CD4-positive, alpha-beta memory T cell (primary cell): ENCODE data around the gene MYH7. TPM values are rescaled to one million over a fixed set of nuclear protein-coding genes. Genes with fewer than 3 reads are reported as not detected.

Source experiments
- CTCF ChIA-PET: fragments of 350-600 bp; sonication (Branson Sonifier 250); formaldehyde crosslinking; loops from one replicate; lab custom pipeline; 2021; ENCODE audit warnings: inconsistent platforms; ENCODE audit not compliant: partially characterized antibody; lab: Charles Lee
- POLR2A ChIA-PET: fragments of 350-600 bp; sonication (Branson Sonifier 250); formaldehyde crosslinking; loops from one replicate; lab custom pipeline; 2021; ENCODE audit not compliant: partially characterized antibody; lab: Charles Lee
- DNase-seq, 5 donors: peaks; one replicate each; pipeline versions ENCODE4 v3.0.0 to v3.0.0-alpha.2; 2020 to 2022; ENCODE audit warnings: mixed read lengths in 1 of 5
- H3K27ac ChIP-seq: one replicate; pipeline ENCODE4 v1.7.0; 2013; ENCODE audit warnings: low read depth, low read length
- H3K27me3 ChIP-seq: 2 replicates; pipeline ENCODE4 v1.7.0; 2013; ENCODE audit warnings: mild to moderate bottlenecking, low read length, moderate library complexity; ENCODE audit not compliant: insufficient read depth
- H3K36me3 ChIP-seq: 2 replicates; pipeline ENCODE4 v1.7.0; 2013; ENCODE audit warnings: mild to moderate bottlenecking, low read length, moderate library complexity; ENCODE audit not compliant: insufficient read depth
- H3K4me1 ChIP-seq: 2 replicates; pipeline ENCODE4 v1.7.0; 2013; ENCODE audit warnings: mild to moderate bottlenecking, low read length, moderate library complexity; ENCODE audit not compliant: insufficient read depth
- H3K4me3 ChIP-seq, 2 donors: one replicate each; pipeline ENCODE4 v1.7.0; 2013; ENCODE audit warnings: low read length in 2 of 2, mild to moderate bottlenecking in 1 of 2
- H3K9me3 ChIP-seq, 2 donors: one replicate each; pipeline ENCODE4 v1.7.0; 2013; ENCODE audit warnings: low read length in 2 of 2, control low read depth in 1 of 2; ENCODE audit not compliant: control insufficient read depth in 1 of 2
- H3K27ac Mint-ChIP-seq, 7 donors: one replicate each; pipeline ENCODE4 v1.8.0; 2020 to 2021; ENCODE audit warnings: mixed read lengths in 7 of 7, mild to moderate bottlenecking in 6 of 7, inconsistent platforms in 3 of 7, moderate library complexity in 3 of 7
- H3K27me3 Mint-ChIP-seq, 2 donors: one replicate each; pipeline ENCODE4 v1.8.0; 2020 to 2021; ENCODE audit warnings: mixed read lengths in 2 of 2
- H3K36me3 Mint-ChIP-seq, 2 donors: one replicate each; pipeline ENCODE4 v1.8.0; 2020 to 2021; ENCODE audit warnings: mixed read lengths in 2 of 2, inconsistent platforms in 1 of 2, mild to moderate bottlenecking in 1 of 2
- H3K4me1 Mint-ChIP-seq, 4 donors: one replicate each; pipeline ENCODE4 v1.8.0; 2020 to 2021; ENCODE audit warnings: mixed read lengths in 4 of 4, mild to moderate bottlenecking in 1 of 4
- H3K4me3 Mint-ChIP-seq, 8 donors: one replicate each; pipeline ENCODE4 v1.8.0; 2020 to 2021; ENCODE audit warnings: mixed read lengths in 8 of 8, mild to moderate bottlenecking in 7 of 8, moderate library complexity in 6 of 8, inconsistent platforms in 3 of 8
- H3K9me3 Mint-ChIP-seq, 8 donors: one replicate each; pipeline ENCODE4 v1.8.0; 2020 to 2021; ENCODE audit warnings: mixed read lengths in 8 of 8, mild to moderate bottlenecking in 5 of 8, inconsistent platforms in 3 of 8, moderate library complexity in 1 of 8
- intact Hi-C: fragments of 100-400 bp; cut with micrococcal nuclease; formaldehyde crosslinking; loops from one replicate; pipeline ENCODE4 v1.15.1; 2023
- polyA plus RNA-seq, 2 donors: library from polyadenylated mRNA; unstranded; fragments of 300-500 nt; fragmentation: Illumina TruSeq; gene quantifications; one replicate each; pipeline ENCODE4 v1.2.3, GENCODE V29; 2021
- total RNA-seq, 2 experiments: library from RNA; stranded (reverse); gene quantifications; one replicate each; pipeline ENCODE4 v1.2.3, GENCODE V29; 2021

Gene MYH7
- total and polyA plus RNA-seq, 4 experiments from 2014 or later: not detected

DNA sequence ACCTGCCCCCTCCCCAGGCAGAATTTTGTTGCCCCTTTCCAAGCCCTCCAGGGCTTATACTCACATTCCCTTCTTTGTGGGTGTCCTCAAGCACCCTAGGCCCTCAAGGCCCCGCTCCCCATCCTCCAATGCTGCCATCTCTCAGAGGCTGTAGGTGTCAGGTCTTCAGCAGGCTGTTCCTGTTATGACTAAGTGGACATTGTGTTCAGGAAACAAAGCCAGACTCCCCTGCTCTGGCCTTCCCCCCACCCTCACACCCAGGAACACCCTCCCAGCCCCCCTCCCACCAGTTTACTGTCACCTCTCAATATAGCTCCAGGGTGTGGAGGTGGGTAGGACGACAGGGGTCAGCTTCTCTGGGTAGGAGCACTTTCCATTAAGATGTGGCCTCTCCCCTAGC lies 26.0 kb downstream of the MYH7 start:
- H3K36me3 Mint-ChIP-seq: no peaks in the 10 kb centered on the region
- ChIA-PET POLR2A (no interaction called here), CTCF (interaction anchor here (0.5 to 1.4 kb wide), 2 partner anchors 29 to 1522 kb away, joined by 3 to 4 read pairs; no protein-coding TSS in a partner anchor)
- Histone ChIP-seq H3K27me3 (no peaks in the 10 kb centered on the region), H3K36me3 (no peaks in the 10 kb centered on the region), H3K9me3 (no peaks in the 10 kb centered on the region), H3K27ac (no peak overlapping the region), H3K4me1 (no peaks in the 10 kb centered on the region), H3K4me3 (no peak overlapping the region)
- no peaks in the 10 kb centered on the region for H3K4me1 Mint-ChIP-seq
- H3K27me3 Mint-ChIP-seq: peaks cover 6 to 19% of the 10 kb centered on the region in 2 donors
- no peak overlapping the region for H3K4me3 Mint-ChIP-seq
- H3K9me3 Mint-ChIP-seq: peaks cover 0 to 3% (median 0%) of the 10 kb centered on the region in 8 donors
- intact Hi-C loops: no loop called here
- no peak overlapping the region for H3K27ac Mint-ChIP-seq
- DNase-seq: no peak

DNA sequence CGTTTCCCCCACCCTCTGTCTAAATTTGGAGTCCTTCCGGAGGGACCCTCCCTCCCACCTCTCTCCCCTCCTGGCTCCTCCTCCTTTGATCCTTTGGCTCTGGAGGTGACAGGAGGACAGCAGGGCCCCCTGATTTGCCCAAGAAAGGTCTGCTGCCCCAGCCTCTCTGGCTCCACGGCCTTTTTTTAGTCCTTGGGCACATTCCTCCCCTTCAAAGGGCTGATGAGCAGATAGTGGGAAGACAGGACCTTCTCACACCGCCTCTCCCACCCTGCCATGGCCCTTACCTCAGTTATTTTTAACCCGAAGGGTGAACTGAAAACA lies 27.2 kb downstream of the MYH7 start:
- Mint-ChIP-seq H3K27me3 (peaks cover 6 to 23% of the 10 kb centered on the region in 2 donors), H3K4me1 (no peaks in the 10 kb centered on the region), H3K4me3 (no peak overlapping the region), H3K36me3 (no peaks in the 10 kb centered on the region), H3K27ac (no peak overlapping the region), H3K9me3 (peaks cover 0 to 3% (median 0%) of the 10 kb centered on the region in 8 donors)
- no peaks in the 10 kb centered on the region for H3K36me3 ChIP-seq
- H3K4me1 ChIP-seq: no peaks in the 10 kb centered on the region
- no peak overlapping the region for H3K27ac ChIP-seq
- CTCF ChIA-PET: no interaction called here
- H3K9me3 ChIP-seq: no peaks in the 10 kb centered on the region
- no peak for DNase-seq
- H3K4me3 ChIP-seq: no peak overlapping the region
- H3K27me3 ChIP-seq: no peaks in the 10 kb centered on the region
- intact Hi-C loops: no loop called here
- POLR2A ChIA-PET: no interaction called here

DNA sequence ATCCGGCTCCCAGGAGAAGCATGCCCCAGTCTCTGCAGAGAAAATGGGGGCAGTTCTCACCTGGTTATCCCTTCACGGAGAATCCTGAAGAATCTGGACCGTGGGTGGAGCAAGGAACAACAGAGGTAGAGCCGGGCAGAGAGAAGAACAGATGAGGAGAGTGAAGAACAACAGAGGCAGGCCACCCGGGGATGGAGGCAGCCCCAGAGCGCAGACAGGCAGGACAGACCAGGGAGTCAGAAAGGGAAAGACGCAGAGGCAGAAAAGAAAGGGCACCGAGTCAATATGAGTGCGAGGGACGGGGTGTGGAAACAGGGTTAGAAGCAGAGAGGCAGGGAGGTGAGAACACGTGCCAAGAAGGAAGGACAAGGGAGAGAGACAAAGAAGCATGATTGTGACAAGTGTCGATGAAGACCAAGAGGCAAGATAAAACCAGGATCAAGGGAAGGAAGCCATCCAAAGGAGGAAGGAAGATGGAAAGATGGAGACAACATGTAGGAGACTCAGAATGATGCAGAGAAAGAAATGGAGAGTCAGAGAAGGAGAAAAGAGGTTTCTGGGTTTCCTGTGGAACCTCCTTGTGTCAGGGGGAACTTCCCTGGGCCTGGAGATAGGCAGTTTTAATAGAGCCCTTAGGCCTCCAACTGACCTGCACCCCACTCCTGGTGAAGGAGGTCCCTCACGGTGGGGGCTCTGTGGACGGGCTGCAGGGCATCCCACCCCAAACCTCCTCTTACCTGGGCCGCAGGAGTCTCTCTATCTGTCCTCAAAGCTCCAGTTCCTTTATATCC lies 27.7 kb downstream of the MYH7 start, which contains the start of gene MYH6:
Gene MYH6 (minus strand): TSS at position 758 of the 791 bp plus-strand sequence. CDS start 1,050 bp downstream, outside the sequence.
- CTCF ChIA-PET: no interaction called here
- intact Hi-C loops: no loop called here
- H3K4me3 Mint-ChIP-seq: no peak within 1 kb of the TSS
- Histone ChIP-seq H3K4me3 (no peak within 1 kb of the TSS), H3K27me3 (no peaks in the 10 kb centered on the region), H3K9me3 (no peaks in the 10 kb centered on the region), H3K4me1 (no peaks in the 10 kb centered on the region), H3K27ac (no peak within 1 kb of the TSS), H3K36me3 (no peaks in the 10 kb centered on the region)
- no peak within 1 kb of the TSS for H3K27ac Mint-ChIP-seq
- H3K9me3 Mint-ChIP-seq: peaks cover 0 to 3% (median 0%) of the 10 kb centered on the region in 8 donors
- no peaks in the 10 kb centered on the region for H3K4me1 Mint-ChIP-seq
- no peak for DNase-seq
- H3K27me3 Mint-ChIP-seq: peaks cover 6 to 25% of the 10 kb centered on the region in 2 donors
- H3K36me3 Mint-ChIP-seq: no peaks in the 10 kb centered on the region
- POLR2A ChIA-PET: no interaction called here

DNA sequence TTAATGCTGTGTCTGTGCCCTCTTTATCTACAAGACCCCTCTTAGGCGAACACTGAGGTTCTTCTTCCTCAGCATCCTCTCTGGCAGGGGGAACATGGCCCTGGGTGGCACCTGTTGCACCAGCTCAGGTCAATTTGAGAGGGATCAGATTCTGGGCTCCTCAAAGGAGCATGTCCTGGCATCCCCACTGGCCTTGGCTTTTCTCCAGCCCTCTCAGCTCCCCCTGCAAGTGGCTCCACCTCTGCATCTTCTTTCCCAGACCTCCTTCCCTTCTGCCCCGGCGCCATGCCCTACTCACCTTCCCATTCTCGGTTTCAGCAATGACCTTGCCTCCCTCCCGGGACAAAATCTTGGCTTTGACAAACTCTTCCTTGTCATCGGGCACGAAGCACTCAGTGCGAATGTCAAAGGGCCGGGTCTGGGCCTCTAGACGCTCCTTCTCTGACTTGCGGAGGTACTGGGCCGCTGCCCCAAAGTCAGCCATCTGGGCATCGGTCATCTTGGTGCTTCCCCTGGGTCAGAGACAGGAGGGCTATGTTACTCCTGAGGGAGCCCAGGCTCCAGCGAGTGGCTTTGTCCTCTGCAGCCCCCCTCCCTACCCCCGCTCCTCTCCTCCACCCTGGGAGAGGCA lies 28.6 kb downstream of the MYH7 start:
- Histone ChIP-seq H3K9me3 (no peaks in the 10 kb centered on the region), H3K4me1 (no peaks in the 10 kb centered on the region), H3K36me3 (no peaks in the 10 kb centered on the region), H3K27me3 (no peaks in the 10 kb centered on the region), H3K4me3 (no peak overlapping the region), H3K27ac (no peak overlapping the region)
- no peak for DNase-seq
- intact Hi-C loops: no loop called here
- ChIA-PET POLR2A (no interaction called here), CTCF (no interaction called here)
- Mint-ChIP-seq H3K36me3 (no peaks in the 10 kb centered on the region), H3K9me3 (peaks cover 0 to 3% (median 0%) of the 10 kb centered on the region in 8 donors), H3K27ac (no peak overlapping the region), H3K4me1 (no peaks in the 10 kb centered on the region), H3K27me3 (peaks cover 6 to 25% of the 10 kb centered on the region in 2 donors), H3K4me3 (no peak overlapping the region)

DNA sequence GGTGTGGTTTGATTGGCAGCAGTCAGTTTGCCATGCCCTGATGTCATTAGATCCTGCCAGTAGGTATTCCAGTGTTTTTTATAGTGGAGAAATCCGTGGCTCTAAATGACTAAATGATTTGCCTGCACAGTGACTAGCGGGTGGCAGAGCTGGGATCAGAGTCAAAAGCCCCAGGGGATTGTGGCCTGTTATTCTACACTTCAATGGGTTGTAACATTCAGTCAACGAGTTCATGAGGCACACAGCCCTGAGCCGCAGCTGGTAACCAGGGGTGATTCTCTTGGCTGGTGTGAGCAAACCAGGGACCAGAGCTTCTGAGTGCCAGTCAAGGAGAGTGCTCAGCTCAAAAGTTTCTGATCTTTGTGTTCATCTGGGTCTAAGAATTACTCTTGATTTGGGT lies 29.2 kb downstream of the MYH7 start:
- no peak overlapping the region for H3K4me3 Mint-ChIP-seq
- CTCF ChIA-PET: no interaction called here
- no peak overlapping the region for H3K27ac ChIP-seq
- H3K27me3 Mint-ChIP-seq: peaks cover 6 to 27% of the 10 kb centered on the region in 2 donors
- no peaks in the 10 kb centered on the region for H3K27me3 ChIP-seq
- no peak overlapping the region for H3K27ac Mint-ChIP-seq
- DNase-seq: no peak
- POLR2A ChIA-PET: no interaction called here
- H3K9me3 Mint-ChIP-seq: peaks cover 0 to 3% (median 0%) of the 10 kb centered on the region in 8 donors
- H3K9me3 ChIP-seq: no peaks in the 10 kb centered on the region
- H3K4me1 Mint-ChIP-seq: no peaks in the 10 kb centered on the region
- H3K4me1 ChIP-seq: no peaks in the 10 kb centered on the region
- H3K4me3 ChIP-seq: no peak overlapping the region
- H3K36me3 Mint-ChIP-seq: no peaks in the 10 kb centered on the region
- H3K36me3 ChIP-seq: no peaks in the 10 kb centered on the region
- intact Hi-C loops: no loop called here

DNA sequence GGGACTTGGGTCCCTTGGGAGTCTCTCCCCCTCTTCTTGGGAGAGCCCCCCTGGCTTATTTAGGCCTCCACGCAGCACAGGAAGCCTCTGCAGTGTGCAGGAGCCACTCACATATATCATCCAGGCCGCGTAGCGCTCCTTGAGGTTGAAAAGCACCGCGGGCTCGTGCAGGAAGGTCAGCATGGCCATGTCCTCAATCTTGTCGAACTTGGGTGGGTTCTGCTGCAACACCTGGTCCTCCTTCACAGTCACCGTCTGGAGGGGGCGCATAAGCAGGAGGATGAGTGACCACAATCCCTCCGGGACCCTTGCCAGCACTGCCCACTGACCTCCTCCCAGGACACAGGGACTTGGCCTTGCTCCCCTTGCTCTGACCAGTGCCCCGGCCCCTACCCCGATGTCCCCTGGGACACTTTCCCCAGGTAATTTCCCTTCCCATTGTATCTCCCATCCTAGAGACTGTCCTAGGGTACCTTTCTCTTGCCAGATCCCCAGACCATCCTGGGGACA lies 29.9 kb downstream of the MYH7 start:
- Mint-ChIP-seq H3K27ac (peak overlapping the region in 1 of 7 donors; percentile 29), H3K9me3 (peaks cover 0 to 3% (median 0%) of the 10 kb centered on the region in 8 donors), H3K27me3 (peaks cover 6 to 23% of the 10 kb centered on the region in 2 donors), H3K4me3 (no peak overlapping the region), H3K36me3 (no peaks in the 10 kb centered on the region), H3K4me1 (no peaks in the 10 kb centered on the region)
- DNase-seq: no peak
- Histone ChIP-seq H3K36me3 (no peaks in the 10 kb centered on the region), H3K27ac (no peak overlapping the region), H3K4me3 (no peak overlapping the region), H3K27me3 (no peaks in the 10 kb centered on the region), H3K9me3 (no peaks in the 10 kb centered on the region), H3K4me1 (no peaks in the 10 kb centered on the region)
- ChIA-PET CTCF (no interaction called here), POLR2A (no interaction called here)
- intact Hi-C loops: no loop called here

DNA sequence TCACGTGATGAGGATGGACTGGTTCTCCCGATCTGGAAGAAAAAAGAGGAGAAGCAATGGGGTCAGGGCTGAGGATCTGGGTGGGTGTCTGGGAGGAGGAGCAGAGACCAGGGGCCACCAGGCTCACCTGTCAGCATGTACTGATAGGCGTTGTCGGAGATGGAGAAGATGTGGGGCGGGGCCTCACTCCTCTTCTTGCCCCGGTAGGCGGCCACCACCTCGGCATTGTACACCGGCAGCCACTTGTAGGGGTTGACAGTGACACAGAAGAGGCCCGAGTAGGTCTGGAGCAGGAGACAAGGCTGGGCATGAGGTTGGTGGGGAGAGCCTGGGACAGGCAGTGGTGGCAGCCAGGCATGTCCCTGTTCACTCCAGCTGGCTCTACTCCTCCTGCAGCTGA lies 30.4 kb downstream of the MYH7 start:
- Histone ChIP-seq H3K4me3 (no peak overlapping the region), H3K4me1 (no peaks in the 10 kb centered on the region), H3K9me3 (no peaks in the 10 kb centered on the region), H3K27me3 (no peaks in the 10 kb centered on the region), H3K27ac (no peak overlapping the region), H3K36me3 (no peaks in the 10 kb centered on the region)
- peaks cover 4 to 22% of the 10 kb centered on the region in 2 donors for H3K27me3 Mint-ChIP-seq
- POLR2A ChIA-PET: no interaction called here
- no peaks in the 10 kb centered on the region for H3K36me3 Mint-ChIP-seq
- no peak for DNase-seq
- intact Hi-C loops: no loop called here
- H3K9me3 Mint-ChIP-seq: peaks cover 0 to 3% (median 0%) of the 10 kb centered on the region in 8 donors
- H3K4me3 Mint-ChIP-seq: no peak overlapping the region
- H3K27ac Mint-ChIP-seq: no peak overlapping the region
- no peaks in the 10 kb centered on the region for H3K4me1 Mint-ChIP-seq
- CTCF ChIA-PET: no interaction called here
